SU-DHL-6 (cell line): ENCODE results near the gene IL21R.

Experiments
- H2AFZ ChIP-seq: fragments of 200-600 bp; sonication (generic); 2 replicates; pipeline ENCODE4 v1.6.1; 2014; ENCODE audit warnings: low read depth, mild to moderate bottlenecking, moderate library complexity, mixed read lengths, antibody characterized with exemption, low read length; ENCODE audit not compliant: severe bottlenecking
- H3F3A ChIP-seq: fragments of 200-600 bp; shearing (Covaris generic); 2 replicates; pipeline ENCODE4 v1.6.0; 2016; ENCODE audit warnings: antibody characterized with exemption, mild to moderate bottlenecking; ENCODE audit not compliant: insufficient read depth
- H3K27ac ChIP-seq: fragments of 200-600 bp; sonication (generic); 2 replicates; pipeline ENCODE4 v1.5.1; 2016; ENCODE audit warnings: low read depth, mild to moderate bottlenecking, low read length, moderate library complexity, mixed read lengths
- H3K27me3 ChIP-seq: fragments of 200-600 bp; sonication (generic), shearing (Covaris generic); 2 replicates; pipeline ENCODE4 v1.6.0; 2014; ENCODE audit warnings: mild to moderate bottlenecking, low read length
- H3K36me3 ChIP-seq: fragments of 200-600 bp; sonication (generic); 2 replicates; pipeline ENCODE4 v1.6.1; 2014; ENCODE audit warnings: mild to moderate bottlenecking, low read length, mixed read lengths
- H3K4me2 ChIP-seq: fragments of 300-600, 200-600 bp; shearing (Covaris generic), sonication (generic); 2 replicates; pipeline ENCODE4 v1.6.0; 2014; ENCODE audit warnings: low read length, low read depth, mild to moderate bottlenecking; ENCODE audit not compliant: poor library complexity, severe bottlenecking
- H3K4me3 ChIP-seq: fragments of 200-600 bp; sonication (generic); 2 replicates; pipeline ENCODE4 v1.5.1; 2014; ENCODE audit warnings: antibody characterized with exemption, low read length, mild to moderate bottlenecking, mixed read lengths; ENCODE audit not compliant: insufficient read depth, poor library complexity, severe bottlenecking
- H3K79me2 ChIP-seq: fragments of 200-600 bp; sonication (generic); 2 replicates; pipeline ENCODE4 v1.6.1; 2014; ENCODE audit warnings: mild to moderate bottlenecking, low read length, moderate library complexity; ENCODE audit not compliant: insufficient read depth
- H3K9ac ChIP-seq: fragments of 200-600 bp; sonication (generic); 2 replicates; pipeline ENCODE4 v1.7.0; 2014; ENCODE audit warnings: mild to moderate bottlenecking, low read length
- H3K9me2 ChIP-seq: fragments of 200-600 bp; sonication (generic); replicated peaks from 2 replicates; pipeline ENCODE4 v1.6.1; 2014; ENCODE audit warnings: low read length; ENCODE audit not compliant: insufficient read depth
- H3K9me3 ChIP-seq: fragments of 200-600 bp; sonication (generic); 2 replicates; pipeline ENCODE4 v1.6.1; 2014; ENCODE audit warnings: low read length, mixed read lengths; ENCODE audit not compliant: insufficient read depth
- H4K20me1 ChIP-seq: fragments of 200-600 bp; sonication (generic); 2 replicates; pipeline ENCODE4 v1.6.1; 2014; ENCODE audit warnings: low read depth, mild to moderate bottlenecking, antibody characterized with exemption, low read length, moderate library complexity, mixed read lengths
- CTCF ChIP-seq: fragments of 200-600 bp; sonication (generic); IDR thresholded peaks from one replicate; pipeline ENCODE4 v1.5.1; 2017; ENCODE audit warnings: antibody characterized with exemption, mild to moderate bottlenecking, low read length, moderate library complexity; ENCODE audit not compliant: insufficient read depth, poor library complexity, severe bottlenecking
- EZH2phosphoT487 ChIP-seq: fragments of 200-600 bp; sonication (generic), shearing (Covaris generic); conservative IDR thresholded peaks from 2 replicates; pipeline ENCODE4 v1.6.1; 2018; ENCODE audit warnings: mild to moderate bottlenecking, antibody characterized with exemption, low read length, moderate library complexity, mixed read lengths

Gene IL21R

GRCh38 chr16:27369806-27370205 lies 32.2 kb upstream of the IL21R start:
- Histone ChIP-seq H3K36me3 (no peaks in the 10 kb centered on the region), H3K27ac (no peak overlapping the region), H3K79me2 (no peaks in the 10 kb centered on the region), H4K20me1 (no peaks in the 10 kb centered on the region), H3K9me3 (no peaks in the 10 kb centered on the region), H3K27me3 (no peaks in the 10 kb centered on the region), H3K9ac (no peak overlapping the region), H3F3A (peaks cover 26% of the 10 kb centered on the region), H2AFZ (no peak overlapping the region), H3K4me2 (no peak overlapping the region), H3K4me3 (no peak overlapping the region), H3K9me2 (no peaks in the 10 kb centered on the region)
- TF ChIP-seq CTCF (no peak), EZH2phosphoT487 (no peak)

GRCh38 chr16:27370318-27370717 lies 31.7 kb upstream of the IL21R start:
- H2AFZ ChIP-seq: no peak overlapping the region
- H3K9me3 ChIP-seq: no peaks in the 10 kb centered on the region
- no peaks in the 10 kb centered on the region for H3K36me3 ChIP-seq
- no peak overlapping the region for H3K27ac ChIP-seq
- no peaks in the 10 kb centered on the region for H3K27me3 ChIP-seq
- H3K4me3 ChIP-seq: no peak overlapping the region
- peaks cover 23% of the 10 kb centered on the region for H3F3A ChIP-seq
- H4K20me1 ChIP-seq: no peaks in the 10 kb centered on the region
- H3K9ac ChIP-seq: no peak overlapping the region
- no peak overlapping the region for H3K4me2 ChIP-seq
- no peaks in the 10 kb centered on the region for H3K79me2 ChIP-seq
- no peak for TF ChIP-seq CTCF
- no peaks in the 10 kb centered on the region for H3K9me2 ChIP-seq

- Histone ChIP-seq H3K36me3 (no peaks in the 10 kb centered on the region), H3K9me2 (no peaks in the 10 kb centered on the region), H3K9ac (no peak overlapping the region), H3K9me3 (no peaks in the 10 kb centered on the region), H4K20me1 (no peaks in the 10 kb centered on the region), H2AFZ (no peak overlapping the region), H3K4me3 (no peak overlapping the region), H3F3A (no peaks in the 10 kb centered on the region; the same call in 1 of the 2 replicates), H3K4me2 (no peak overlapping the region), H3K27ac (no peak overlapping the region), H3K27me3 (no peaks in the 10 kb centered on the region), H3K79me2 (no peaks in the 10 kb centered on the region)
- TF ChIP-seq CTCF (no peak), EZH2phosphoT487 (no peak)
Observed at GRCh38 chr16:27373312-27373711, 28.7 kb upstream of the IL21R start.
